Omental fat pad (tissue), 4 donors: ENCODE measurements around the gene ERICH6. TPM values are rescaled to one million over a fixed set of nuclear protein-coding genes. Genes with fewer than 3 reads are reported as not detected.

Experiments used
- ATAC-seq: fragments of 150-250 bp; one replicate; pipeline ENCODE4 v1.9.1; 2016; ENCODE audit warnings: mild to moderate bottlenecking, moderate library complexity; ENCODE audit not compliant: low FRiP score
- DNase-seq: peaks from one replicate; pipeline ENCODE4 v3.0.0-alpha.2; 2019; ENCODE audit warnings: low spot score
- total RNA-seq, 4 donors: library from RNA; depleted of rRNA; stranded (reverse); fragments of >200 nt; gene quantifications; one replicate each; pipeline ENCODE4 v1.1.0, GENCODE V29; 2016
- TF ChIP-seq, protein P1 (sequence below), 3 donors: fragments of 450-650 bp; IDR thresholded peaks; one replicate each; pipeline ENCODE4 v1.5.1; 2016 to 2017; ENCODE audit warnings: antibody characterized with exemption in 3 of 3, mild to moderate bottlenecking in 3 of 3, moderate library complexity in 2 of 3

The ERICH6 gene
- total RNA-seq, 4 donors from 2014 or later, result not detected

DNA sequence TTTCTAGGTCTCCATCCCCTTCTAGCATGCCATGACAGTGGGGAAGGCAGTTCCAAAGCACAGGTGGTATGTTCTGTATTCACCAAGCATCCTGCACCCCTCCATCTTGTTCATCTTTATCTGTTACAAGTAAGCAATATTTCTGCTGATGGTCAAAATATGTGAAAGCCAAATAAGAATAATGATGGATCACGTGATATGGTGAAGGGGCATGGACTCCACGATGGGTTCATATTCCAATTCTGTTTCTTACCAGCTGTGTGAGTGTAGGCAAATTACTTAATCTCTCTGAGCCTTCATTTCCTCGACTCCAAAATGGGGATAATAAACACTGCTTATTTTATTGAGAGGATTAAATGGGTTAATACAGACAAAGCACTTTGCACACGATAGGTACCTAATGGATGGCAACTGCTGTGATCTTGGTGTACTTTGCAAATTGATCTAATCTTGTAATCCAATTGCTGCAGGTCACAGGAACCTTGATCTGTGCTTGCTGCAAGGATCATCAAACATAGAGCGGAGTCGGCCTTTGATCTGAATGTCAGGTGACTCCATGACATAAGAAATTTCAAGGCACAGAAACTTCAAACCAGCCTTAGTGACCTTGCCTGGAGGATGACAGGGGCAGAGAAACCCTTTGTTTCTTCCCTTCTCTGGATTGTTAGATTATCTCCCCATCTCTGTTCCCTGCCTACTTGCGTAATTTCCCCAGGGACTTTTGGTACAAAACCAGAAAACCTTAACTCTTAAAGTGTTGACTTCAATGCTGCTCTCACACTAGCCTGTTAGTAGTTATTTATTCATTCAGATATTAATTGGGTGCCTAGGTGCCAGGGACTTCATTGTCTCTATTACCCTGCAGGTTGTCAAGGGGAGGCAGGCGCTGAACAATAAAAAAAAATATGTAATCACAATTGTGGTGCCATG is 33.4 kb upstream of the ERICH6 start:
- TF ChIP-seq, protein P1, sequence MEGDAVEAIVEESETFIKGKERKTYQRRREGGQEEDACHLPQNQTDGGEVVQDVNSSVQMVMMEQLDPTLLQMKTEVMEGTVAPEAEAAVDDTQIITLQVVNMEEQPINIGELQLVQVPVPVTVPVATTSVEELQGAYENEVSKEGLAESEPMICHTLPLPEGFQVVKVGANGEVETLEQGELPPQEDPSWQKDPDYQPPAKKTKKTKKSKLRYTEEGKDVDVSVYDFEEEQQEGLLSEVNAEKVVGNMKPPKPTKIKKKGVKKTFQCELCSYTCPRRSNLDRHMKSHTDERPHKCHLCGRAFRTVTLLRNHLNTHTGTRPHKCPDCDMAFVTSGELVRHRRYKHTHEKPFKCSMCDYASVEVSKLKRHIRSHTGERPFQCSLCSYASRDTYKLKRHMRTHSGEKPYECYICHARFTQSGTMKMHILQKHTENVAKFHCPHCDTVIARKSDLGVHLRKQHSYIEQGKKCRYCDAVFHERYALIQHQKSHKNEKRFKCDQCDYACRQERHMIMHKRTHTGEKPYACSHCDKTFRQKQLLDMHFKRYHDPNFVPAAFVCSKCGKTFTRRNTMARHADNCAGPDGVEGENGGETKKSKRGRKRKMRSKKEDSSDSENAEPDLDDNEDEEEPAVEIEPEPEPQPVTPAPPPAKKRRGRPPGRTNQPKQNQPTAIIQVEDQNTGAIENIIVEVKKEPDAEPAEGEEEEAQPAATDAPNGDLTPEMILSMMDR (IDR thresholded peaks at IDR 0.05), result no peak
- DNase-seq (no peak), ATAC-seq (no peak)

DNA sequence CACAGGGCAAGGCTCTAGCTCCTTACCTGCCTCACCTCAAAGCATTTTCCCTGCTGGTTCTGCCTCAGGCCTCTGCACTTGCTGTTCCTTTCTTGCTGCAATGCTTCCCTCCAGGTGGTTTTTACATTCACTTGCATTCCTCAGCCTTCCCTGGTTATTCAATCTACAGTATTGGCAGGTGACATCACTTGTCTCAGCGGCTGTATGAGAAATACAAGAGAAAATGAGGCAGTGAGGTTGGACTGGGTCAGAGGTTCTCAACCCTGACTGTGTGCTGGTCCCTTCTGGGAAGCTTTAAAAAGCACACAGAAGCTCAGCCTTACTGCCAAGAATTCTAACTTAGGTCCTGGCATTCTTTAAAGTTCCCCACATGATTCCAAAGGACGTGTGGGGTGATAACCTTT is 32.6 kb upstream of the ERICH6 start:
- TF ChIP-seq, protein P1 (IDR thresholded peaks at IDR 0.05), result no peak
- ATAC-seq (no peak), DNase-seq (no peak)

DNA sequence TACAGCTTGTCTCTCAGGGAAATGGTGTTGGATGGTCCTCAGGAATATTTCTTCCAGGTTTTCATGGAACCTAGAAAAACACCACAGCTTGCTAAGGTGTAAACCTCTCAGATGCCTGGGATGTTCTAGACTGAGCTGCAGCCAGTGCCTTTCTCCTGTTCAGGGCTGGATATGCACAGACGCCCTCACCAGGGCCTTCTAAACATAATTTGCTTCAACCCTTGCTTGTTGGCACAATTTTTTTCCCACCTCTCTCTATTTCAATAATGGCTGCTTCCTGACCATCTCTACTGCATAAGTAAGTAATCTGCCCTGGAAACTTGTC is 31.0 kb upstream of the ERICH6 start:
- no peak for DNase-seq
- TF ChIP-seq, protein P1 (IDR thresholded peaks at IDR 0.05), result no peak
- no peak for ATAC-seq

DNA sequence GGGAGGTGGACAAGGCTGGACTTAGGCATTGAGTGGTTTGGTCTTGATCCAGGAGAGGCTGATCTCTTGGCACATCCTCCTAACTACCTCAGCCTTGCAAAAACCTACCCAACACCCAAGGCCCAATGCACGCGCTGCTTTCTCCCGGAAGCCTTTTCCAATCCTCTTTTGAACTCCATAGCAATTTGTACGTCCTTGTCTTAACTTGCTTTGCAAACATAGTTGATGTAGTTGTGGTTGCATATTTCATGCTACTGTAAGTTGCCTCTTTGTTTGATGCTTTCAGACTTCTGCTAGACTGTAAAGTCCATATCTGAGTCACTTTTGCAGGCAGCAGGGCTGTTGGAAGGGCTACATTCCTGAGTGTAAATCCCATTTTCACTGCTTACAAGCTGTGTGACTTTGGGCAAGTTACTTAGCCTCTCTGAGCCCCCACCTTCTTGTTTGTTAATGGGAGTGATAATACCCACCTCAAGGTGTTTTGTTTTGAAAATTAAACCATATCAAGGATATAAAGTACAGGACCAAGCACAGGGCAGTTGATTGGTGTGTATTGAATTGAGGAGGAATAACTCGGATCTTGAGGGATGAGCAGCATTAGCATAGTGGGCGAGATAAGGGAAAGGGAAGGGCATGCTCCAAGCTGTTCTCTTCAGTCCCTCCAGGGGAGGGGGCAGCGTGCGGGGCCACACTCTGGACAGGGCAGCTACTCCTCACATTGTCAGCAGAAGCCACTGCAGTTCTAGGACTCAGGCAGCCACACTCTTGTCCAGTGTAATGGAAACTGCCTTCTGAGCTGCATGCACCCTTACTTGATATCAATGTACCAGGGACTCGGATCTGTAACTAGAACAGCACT is 30.4 kb upstream of the ERICH6 start:
- no peak for ATAC-seq
- TF ChIP-seq, protein P1 (IDR thresholded peaks at IDR 0.05), result no peak
- no peak for DNase-seq

DNA sequence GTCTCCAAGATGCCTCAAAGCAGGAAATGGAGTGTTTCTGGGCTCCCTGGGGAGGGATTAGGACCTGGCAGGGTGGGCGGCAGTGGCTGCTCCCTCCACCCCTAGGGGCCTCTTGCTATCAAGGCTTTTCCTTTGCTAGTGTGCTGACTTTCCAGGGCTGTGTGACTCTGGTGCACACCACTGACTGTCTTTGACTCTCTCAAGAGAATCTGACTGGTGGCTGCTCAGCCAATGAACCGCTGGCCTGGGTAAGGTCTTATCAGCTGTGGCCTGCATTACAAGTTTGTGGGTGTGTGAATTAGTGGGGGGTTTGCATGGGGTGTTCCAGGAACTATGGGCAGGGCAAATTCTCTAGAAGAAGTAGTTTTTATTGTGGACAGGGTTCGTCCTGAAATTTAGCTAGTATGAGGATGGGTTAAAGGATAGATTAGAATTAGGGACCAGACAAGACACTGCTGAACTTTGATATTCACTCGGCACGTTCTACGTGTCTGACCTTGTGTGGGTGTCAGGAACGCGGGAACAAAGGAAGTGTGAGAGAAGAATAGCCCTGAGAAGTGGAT is 29.7 kb upstream of the ERICH6 start:
- TF ChIP-seq, protein P1 (IDR thresholded peaks at IDR 0.05), result no peak
- no peak for DNase-seq
- ATAC-seq, result no peak

DNA sequence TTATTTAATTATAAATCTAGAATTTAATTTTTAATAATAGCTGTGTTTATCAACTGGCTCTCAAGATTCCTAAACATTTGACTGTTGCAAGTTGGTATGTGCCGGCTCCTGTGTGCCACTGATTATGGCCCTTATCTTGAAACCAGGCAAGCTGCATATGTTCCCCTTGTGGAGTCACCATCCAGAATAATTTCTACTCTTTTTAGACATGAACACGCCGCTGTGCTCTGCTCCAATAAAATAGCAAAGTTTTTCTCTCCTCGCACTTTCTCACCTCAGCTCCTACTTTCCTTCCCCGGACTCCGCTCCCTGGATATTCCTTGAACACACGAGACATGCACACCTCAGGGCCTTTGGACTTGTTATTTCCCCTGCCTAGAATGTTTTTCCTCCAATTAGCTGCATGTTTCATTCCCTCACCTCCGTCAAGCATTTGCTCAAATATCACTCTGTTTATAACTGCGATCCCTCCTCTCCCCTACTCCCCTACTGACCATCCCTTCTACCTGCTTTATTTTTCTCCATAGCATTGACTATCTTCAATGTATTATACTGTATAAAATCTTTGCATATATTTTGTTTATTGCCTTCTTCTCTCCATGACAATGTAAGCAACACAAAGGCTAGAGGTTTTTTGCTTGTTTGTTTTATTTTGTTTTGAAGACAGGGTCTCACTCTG is 26.1 kb upstream of the ERICH6 start:
- DNase-seq (no peak), ATAC-seq (no peak)
- TF ChIP-seq, protein P1 (IDR thresholded peaks at IDR 0.05), result no peak
